ENCODE data around the gene NMUR2. TPM values are rescaled to one million over a fixed set of nuclear protein-coding genes. Genes with fewer than 3 reads are reported as not detected.

NMUR2 gene
- total RNA-seq (2012; rRNA removed), result not detected in 2 replicates

DNA sequence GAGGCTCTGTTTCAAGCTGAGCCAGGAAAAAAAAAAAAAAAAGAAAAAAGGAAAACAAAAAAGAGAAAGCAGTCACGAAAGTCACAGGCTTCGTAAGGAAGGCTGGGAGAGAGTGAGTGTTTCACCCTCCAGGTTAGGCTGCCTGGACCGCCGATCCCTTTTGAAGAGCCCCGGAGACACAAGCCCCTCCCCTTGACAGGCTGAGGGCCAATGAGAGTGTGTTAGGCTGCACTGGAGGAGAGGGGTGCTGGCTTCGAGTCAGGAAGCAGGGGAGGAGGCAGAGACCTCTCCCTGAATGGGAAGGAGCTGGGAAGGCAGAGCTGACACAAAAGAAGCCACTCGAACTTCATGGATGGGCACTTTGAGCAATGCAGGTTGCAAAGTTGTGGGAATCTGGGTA lies at the start of gene NMUR2:
Gene NMUR2, minus strand, starts transcription at position 135 of the 400 bp plus-strand sequence. CDS start 166 bp downstream, outside the sequence.
- H3K4me3 ChIP-seq (ENCODE audit: low read length), result no peak within 1 kb of the TSS
- no peaks in the 10 kb centered on the region for H3K36me3 ChIP-seq (ENCODE audit: insufficient read depth, low read length)
- H3K9ac ChIP-seq (ENCODE audit: low read depth, low read length), result no peak within 1 kb of the TSS
- no peaks in the 10 kb centered on the region for H3K4me1 ChIP-seq (ENCODE audit: control insufficient read depth, insufficient read depth, low read length)
- H3K4me2 ChIP-seq (ENCODE audit: low read length), result no peak within 1 kb of the TSS
- no peaks in the 10 kb centered on the region for H3K27me3 ChIP-seq (ENCODE audit: control insufficient read depth, insufficient read depth, low read length)
- H3K9me3 ChIP-seq (replicated peaks; ENCODE audit: low read length), result no peaks in the 10 kb centered on the region

GRCh38 chr5:152443935-152444334 lies 38.9 kb upstream of the NMUR2 start:
- H3K9me3 ChIP-seq (replicated peaks; ENCODE audit: low read length), result no peaks in the 10 kb centered on the region
- H3K4me2 ChIP-seq (ENCODE audit: low read length), result no peak overlapping the region
- H3K4me1 ChIP-seq (ENCODE audit: control insufficient read depth, insufficient read depth, low read length), result no peaks in the 10 kb centered on the region

GRCh38 chr5:152439791-152440190 lies 34.7 kb upstream of the NMUR2 start:
- no peak overlapping the region for H3K4me2 ChIP-seq (ENCODE audit: low read length)
- H3K9me3 ChIP-seq (replicated peaks; ENCODE audit: low read length), result no peaks in the 10 kb centered on the region
- no peaks in the 10 kb centered on the region for H3K4me1 ChIP-seq (ENCODE audit: control insufficient read depth, insufficient read depth, low read length)

More at GRCh38 chr5:152443935-152444334, 38.9 kb upstream of the NMUR2 start:
- H3K27me3 ChIP-seq (ENCODE audit: control insufficient read depth, insufficient read depth, low read length), result no peaks in the 10 kb centered on the region
- H3K36me3 ChIP-seq (ENCODE audit: insufficient read depth, low read length), result no peaks in the 10 kb centered on the region
- H3K9ac ChIP-seq (ENCODE audit: low read depth, low read length), result no peak overlapping the region
- no peak overlapping the region for H3K4me3 ChIP-seq (ENCODE audit: low read length)

DNA sequence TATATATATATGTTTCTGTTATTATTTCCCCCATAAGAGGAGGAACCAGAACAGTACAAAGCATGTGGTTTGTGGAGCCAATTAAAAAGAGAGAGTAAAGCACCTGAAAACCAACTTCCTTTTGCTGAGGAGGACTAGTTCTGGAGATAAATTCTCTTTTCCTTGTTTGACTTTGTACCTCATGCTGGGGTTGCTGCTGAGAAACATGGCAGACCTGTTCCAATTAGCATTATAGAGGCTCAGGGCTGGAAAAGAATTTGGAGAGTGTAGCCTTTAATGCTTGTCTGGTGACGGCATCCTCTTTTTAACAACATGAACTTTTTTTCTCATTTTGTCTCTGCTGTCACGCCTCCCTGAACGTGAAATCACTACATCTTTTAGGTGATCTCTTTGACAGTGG lies 32.8 kb upstream of the NMUR2 start:
- H3K9ac ChIP-seq (ENCODE audit: low read depth, low read length), result no peak overlapping the region
- H3K9me3 ChIP-seq (replicated peaks; ENCODE audit: low read length), result no peaks in the 10 kb centered on the region
- no peaks in the 10 kb centered on the region for H3K36me3 ChIP-seq (ENCODE audit: insufficient read depth, low read length)
- no peaks in the 10 kb centered on the region for H3K4me1 ChIP-seq (ENCODE audit: control insufficient read depth, insufficient read depth, low read length)
- no peak overlapping the region for H3K4me2 ChIP-seq (ENCODE audit: low read length)
- no peaks in the 10 kb centered on the region for H3K27me3 ChIP-seq (ENCODE audit: control insufficient read depth, insufficient read depth, low read length)
- H3K4me3 ChIP-seq (ENCODE audit: low read length), result no peak overlapping the region

More at GRCh38 chr5:152439791-152440190, 34.7 kb upstream of the NMUR2 start:
- no peaks in the 10 kb centered on the region for H3K27me3 ChIP-seq (ENCODE audit: control insufficient read depth, insufficient read depth, low read length)
- no peaks in the 10 kb centered on the region for H3K36me3 ChIP-seq (ENCODE audit: insufficient read depth, low read length)
- H3K9ac ChIP-seq (ENCODE audit: low read depth, low read length), result no peak overlapping the region
- no peak overlapping the region for H3K4me3 ChIP-seq (ENCODE audit: low read length)

DNA sequence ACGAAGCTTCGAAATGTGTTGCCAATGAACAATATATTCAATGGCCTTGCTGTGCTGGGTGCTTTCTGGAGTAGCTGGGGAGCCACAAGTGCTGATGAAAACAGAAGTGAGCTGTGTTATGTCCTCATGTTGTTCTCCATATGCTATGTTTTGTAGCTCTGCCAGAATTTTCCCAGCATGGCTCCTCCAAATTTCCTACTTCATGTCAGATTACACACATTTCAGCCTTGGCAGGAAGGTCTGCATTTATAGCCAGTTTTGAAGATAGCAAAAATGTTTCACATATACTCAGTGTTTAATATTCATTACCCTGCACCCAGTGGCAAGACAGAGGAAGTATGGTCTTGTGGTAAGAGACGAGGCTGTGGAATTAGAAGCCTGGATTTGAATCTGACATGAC lies 22.6 kb upstream of the NMUR2 start:
- Histone ChIP-seq H3K36me3 (ENCODE audit: insufficient read depth, low read length) (no peaks in the 10 kb centered on the region), H3K4me3 (ENCODE audit: low read length) (no peak overlapping the region), H3K9ac (ENCODE audit: low read depth, low read length) (no peak overlapping the region), H3K4me2 (ENCODE audit: low read length) (no peak overlapping the region), H3K4me1 (ENCODE audit: control insufficient read depth, insufficient read depth, low read length) (no peaks in the 10 kb centered on the region), H3K27me3 (ENCODE audit: control insufficient read depth, insufficient read depth, low read length) (no peaks in the 10 kb centered on the region), H3K9me3 (replicated peaks; ENCODE audit: low read length) (no peaks in the 10 kb centered on the region)

DNA sequence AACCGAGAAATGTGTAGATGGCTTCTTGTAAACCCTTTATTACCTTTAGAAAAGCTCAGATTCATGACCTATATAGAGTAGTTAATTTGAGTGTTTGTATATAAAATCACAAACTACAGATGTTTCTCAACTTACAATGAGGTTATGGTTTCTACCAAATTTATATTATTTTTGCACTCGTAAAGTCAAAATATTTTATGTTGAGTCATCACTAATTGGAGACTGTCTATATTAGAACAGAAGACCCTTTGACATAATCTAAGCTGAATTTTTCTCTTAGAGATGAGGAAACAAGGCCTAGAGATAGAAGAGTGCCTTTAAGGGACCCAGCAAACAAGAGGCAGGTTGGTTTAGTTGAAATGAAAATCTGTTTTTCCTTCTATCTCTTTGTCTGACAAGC lies 20.0 kb upstream of the NMUR2 start:
- Histone ChIP-seq H3K27me3 (ENCODE audit: control insufficient read depth, insufficient read depth, low read length) (no peaks in the 10 kb centered on the region), H3K4me1 (ENCODE audit: control insufficient read depth, insufficient read depth, low read length) (no peaks in the 10 kb centered on the region), H3K4me3 (ENCODE audit: low read length) (no peak overlapping the region), H3K9me3 (replicated peaks; ENCODE audit: low read length) (no peaks in the 10 kb centered on the region), H3K4me2 (ENCODE audit: low read length) (no peak overlapping the region), H3K36me3 (ENCODE audit: insufficient read depth, low read length) (no peaks in the 10 kb centered on the region), H3K9ac (ENCODE audit: low read depth, low read length) (no peak overlapping the region)

GRCh38 chr5:152424501-152424900 lies 19.4 kb upstream of the NMUR2 start:
- Histone ChIP-seq H3K36me3 (ENCODE audit: insufficient read depth, low read length) (no peaks in the 10 kb centered on the region), H3K4me2 (ENCODE audit: low read length) (no peak overlapping the region), H3K4me1 (ENCODE audit: control insufficient read depth, insufficient read depth, low read length) (no peaks in the 10 kb centered on the region), H3K4me3 (ENCODE audit: low read length) (no peak overlapping the region), H3K9ac (ENCODE audit: low read depth, low read length) (no peak overlapping the region), H3K27me3 (ENCODE audit: control insufficient read depth, insufficient read depth, low read length) (no peaks in the 10 kb centered on the region), H3K9me3 (replicated peaks; ENCODE audit: low read length) (no peaks in the 10 kb centered on the region)

DNA sequence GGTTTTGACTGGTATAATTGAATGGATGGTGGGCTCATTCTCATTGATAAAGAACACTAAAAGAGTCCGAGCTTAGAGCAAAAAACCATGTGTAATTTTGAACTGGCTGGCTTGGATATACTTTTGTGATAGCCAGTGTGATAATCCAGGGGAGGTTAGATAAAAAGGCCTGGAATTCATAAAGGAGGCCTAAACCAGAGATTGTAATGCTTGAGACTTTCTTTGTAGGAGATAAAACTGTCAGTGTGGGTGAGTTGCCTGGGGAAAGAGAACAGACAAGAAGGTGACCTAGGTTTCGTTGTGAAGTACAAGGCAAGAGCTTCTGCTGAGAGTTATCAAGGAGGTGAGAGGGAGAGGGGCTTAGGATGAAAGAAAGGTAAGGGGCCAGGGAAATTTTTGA lies 17.0 kb upstream of the NMUR2 start:
- no peak overlapping the region for H3K9ac ChIP-seq (ENCODE audit: low read depth, low read length)
- H3K4me3 ChIP-seq (ENCODE audit: low read length), result no peak overlapping the region
- H3K27me3 ChIP-seq (ENCODE audit: control insufficient read depth, insufficient read depth, low read length), result no peaks in the 10 kb centered on the region
- no peak overlapping the region for H3K4me2 ChIP-seq (ENCODE audit: low read length)
- H3K36me3 ChIP-seq (ENCODE audit: insufficient read depth, low read length), result no peaks in the 10 kb centered on the region
- H3K9me3 ChIP-seq (replicated peaks; ENCODE audit: low read length), result no peaks in the 10 kb centered on the region
- H3K4me1 ChIP-seq (ENCODE audit: control insufficient read depth, insufficient read depth, low read length), result no peaks in the 10 kb centered on the region

DNA sequence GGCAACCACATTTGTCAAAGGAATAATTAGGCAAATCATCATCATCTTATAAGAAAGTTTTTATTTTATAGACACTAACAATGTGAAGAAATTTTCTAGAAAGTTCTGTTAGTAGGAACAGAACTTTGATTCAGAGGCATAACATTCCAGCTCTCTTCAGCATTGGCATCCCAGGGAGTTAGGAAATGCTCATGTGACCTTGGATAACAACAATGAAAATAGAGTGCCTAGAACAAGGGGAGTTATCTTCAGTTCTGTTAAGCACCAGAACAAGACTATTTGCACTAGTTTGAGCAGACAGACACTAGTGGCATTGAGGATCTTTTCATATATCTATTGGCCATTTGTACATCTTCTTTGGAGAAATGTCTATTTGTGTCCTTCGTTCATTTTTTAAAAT lies 7.0 kb upstream of the NMUR2 start:
- Histone ChIP-seq H3K36me3 (ENCODE audit: insufficient read depth, low read length) (no peaks in the 10 kb centered on the region), H3K9ac (ENCODE audit: low read depth, low read length) (no peak overlapping the region), H3K4me2 (ENCODE audit: low read length) (no peak overlapping the region), H3K9me3 (replicated peaks; ENCODE audit: low read length) (no peaks in the 10 kb centered on the region), H3K27me3 (ENCODE audit: control insufficient read depth, insufficient read depth, low read length) (no peaks in the 10 kb centered on the region), H3K4me1 (ENCODE audit: control insufficient read depth, insufficient read depth, low read length) (no peaks in the 10 kb centered on the region), H3K4me3 (ENCODE audit: low read length) (no peak overlapping the region)

DNA sequence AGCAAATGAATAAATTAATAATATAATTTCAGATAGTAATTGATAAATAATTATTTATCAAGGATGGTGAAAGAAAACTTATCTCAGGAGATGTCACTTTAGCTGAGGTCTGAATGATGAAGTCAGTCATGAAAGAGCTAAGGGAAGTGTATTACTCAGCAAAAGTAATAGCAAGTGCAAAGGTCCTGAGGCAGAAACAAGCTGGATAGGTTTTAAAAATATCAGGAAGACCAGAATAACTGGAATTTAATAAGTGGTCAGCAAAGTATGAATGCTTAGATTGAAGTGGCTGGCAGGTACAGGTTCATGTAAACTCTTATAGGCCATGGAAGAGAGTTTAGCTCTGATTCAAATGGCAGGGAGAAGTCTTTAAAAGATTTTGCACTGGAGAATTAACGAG lies 1.0 kb upstream of the NMUR2 start:
- H3K27me3 ChIP-seq (ENCODE audit: control insufficient read depth, insufficient read depth, low read length), result no peaks in the 10 kb centered on the region
- no peak overlapping the region for H3K4me3 ChIP-seq (ENCODE audit: low read length)
- H3K9me3 ChIP-seq (replicated peaks; ENCODE audit: low read length), result no peaks in the 10 kb centered on the region
- no peaks in the 10 kb centered on the region for H3K36me3 ChIP-seq (ENCODE audit: insufficient read depth, low read length)
- H3K4me1 ChIP-seq (ENCODE audit: control insufficient read depth, insufficient read depth, low read length), result no peaks in the 10 kb centered on the region
- no peak overlapping the region for H3K4me2 ChIP-seq (ENCODE audit: low read length)
- no peak overlapping the region for H3K9ac ChIP-seq (ENCODE audit: low read depth, low read length)

- no peak overlapping the region for H3K4me3 ChIP-seq (ENCODE audit: low read length)
- no peaks in the 10 kb centered on the region for H3K9me3 ChIP-seq (replicated peaks; ENCODE audit: low read length)
- H3K27me3 ChIP-seq (ENCODE audit: control insufficient read depth, insufficient read depth, low read length), result no peaks in the 10 kb centered on the region
- H3K36me3 ChIP-seq (ENCODE audit: insufficient read depth, low read length), result no peaks in the 10 kb centered on the region
- no peak overlapping the region for H3K4me2 ChIP-seq (ENCODE audit: low read length)
- H3K9ac ChIP-seq (ENCODE audit: low read depth, low read length), result no peak overlapping the region
- no peaks in the 10 kb centered on the region for H3K4me1 ChIP-seq (ENCODE audit: control insufficient read depth, insufficient read depth, low read length)
Measured at GRCh38 chr5:152404494-152404893, 585 bp downstream of the NMUR2 start.

GRCh38 chr5:152403046-152403445 lies 2.0 kb downstream of the NMUR2 start:
- H3K27me3 ChIP-seq (ENCODE audit: control insufficient read depth, insufficient read depth, low read length), result no peaks in the 10 kb centered on the region
- no peak overlapping the region for H3K4me2 ChIP-seq (ENCODE audit: low read length)
- no peak overlapping the region for H3K9ac ChIP-seq (ENCODE audit: low read depth, low read length)
- no peaks in the 10 kb centered on the region for H3K9me3 ChIP-seq (replicated peaks; ENCODE audit: low read length)
- no peaks in the 10 kb centered on the region for H3K4me1 ChIP-seq (ENCODE audit: control insufficient read depth, insufficient read depth, low read length)
- no peaks in the 10 kb centered on the region for H3K36me3 ChIP-seq (ENCODE audit: insufficient read depth, low read length)
- H3K4me3 ChIP-seq (ENCODE audit: low read length), result no peak overlapping the region
